Femur (tissue), 1 donor: ENCODE results near the gene CNN1.
A peak's percentile ranks its signal among the peaks of the same experiment; 100 is the strongest.

Experiments
- DNase-seq: peaks from one replicate; pipeline ENCODE4 v3.0.0-alpha.2; 2017

The CNN1 gene

GRCh38 chr19:11538232-11539036 lies at the start of gene CNN1:
Gene CNN1 (plus strand): TSS chr19:11538851. CDS start chr19:11538928, 77 bp downstream.
- peak; percentile 86 for DNase-seq

- no peak for DNase-seq
Observed at GRCh38 chr19:11489378-11489777, 49.3 kb upstream of the CNN1 start.

GRCh38 chr19:11494634-11495285 lies 43.9 kb upstream of the CNN1 start:
- DNase-seq, result no peak

- DNase-seq, result no peak
Observed at GRCh38 chr19:11495481-11495880, 43.2 kb upstream of the CNN1 start.

- no peak for DNase-seq
Observed at GRCh38 chr19:11495885-11496284, 42.8 kb upstream of the CNN1 start.

GRCh38 chr19:11496391-11497163 lies 42.1 kb upstream of the CNN1 start:
- peak; percentile 58 for DNase-seq

GRCh38 chr19:11499220-11499726 lies 39.4 kb upstream of the CNN1 start:
- DNase-seq, result no peak

- DNase-seq, result no peak
Observed at GRCh38 chr19:11499890-11500420, 38.7 kb upstream of the CNN1 start.

GRCh38 chr19:11504502-11505031 lies 34.1 kb upstream of the CNN1 start:
- DNase-seq, result no peak

GRCh38 chr19:11505032-11505503 lies 33.6 kb upstream of the CNN1 start:
- DNase-seq, result peak; percentile 97

GRCh38 chr19:11505504-11506100 lies 33.0 kb upstream of the CNN1 start, which contains the start of gene ZNF653:
Gene ZNF653 (minus strand): TSS chr19:11505839. CDS start chr19:11505786, 53 bp downstream.
- peak; percentile 98 for DNase-seq

- no peak for DNase-seq
Observed at GRCh38 chr19:11506101-11506555, 32.5 kb upstream of the CNN1 start.

GRCh38 chr19:11506967-11507366 lies 31.7 kb upstream of the CNN1 start:
- no peak for DNase-seq

- DNase-seq, result no peak
Observed at GRCh38 chr19:11507370-11508078, 31.1 kb upstream of the CNN1 start.

- no peak for DNase-seq
Observed at GRCh38 chr19:11510444-11510843, 28.2 kb upstream of the CNN1 start.

- DNase-seq, result no peak
Observed at GRCh38 chr19:11513946-11514345, 24.7 kb upstream of the CNN1 start.

- no peak for DNase-seq
Observed at GRCh38 chr19:11519138-11519537, 19.5 kb upstream of the CNN1 start.

GRCh38 chr19:11528551-11529341 lies 9.9 kb upstream of the CNN1 start, which contains the start of gene ECSIT:
Gene ECSIT (minus strand): TSS chr19:11529134. CDS start chr19:11519170, 9,964 bp downstream.
- peak; percentile 98 for DNase-seq

- peak; percentile 80 for DNase-seq
Observed at GRCh38 chr19:11530432-11530831, 8.2 kb upstream of the CNN1 start.

GRCh38 chr19:11534538-11534937 lies 4.1 kb upstream of the CNN1 start:
- DNase-seq, result no peak
